Measurements from ENCODE around the gene EFNA3.
A peak's percentile ranks its signal among the peaks of the same experiment; 100 is the strongest.

Gene EFNA3

DNA sequence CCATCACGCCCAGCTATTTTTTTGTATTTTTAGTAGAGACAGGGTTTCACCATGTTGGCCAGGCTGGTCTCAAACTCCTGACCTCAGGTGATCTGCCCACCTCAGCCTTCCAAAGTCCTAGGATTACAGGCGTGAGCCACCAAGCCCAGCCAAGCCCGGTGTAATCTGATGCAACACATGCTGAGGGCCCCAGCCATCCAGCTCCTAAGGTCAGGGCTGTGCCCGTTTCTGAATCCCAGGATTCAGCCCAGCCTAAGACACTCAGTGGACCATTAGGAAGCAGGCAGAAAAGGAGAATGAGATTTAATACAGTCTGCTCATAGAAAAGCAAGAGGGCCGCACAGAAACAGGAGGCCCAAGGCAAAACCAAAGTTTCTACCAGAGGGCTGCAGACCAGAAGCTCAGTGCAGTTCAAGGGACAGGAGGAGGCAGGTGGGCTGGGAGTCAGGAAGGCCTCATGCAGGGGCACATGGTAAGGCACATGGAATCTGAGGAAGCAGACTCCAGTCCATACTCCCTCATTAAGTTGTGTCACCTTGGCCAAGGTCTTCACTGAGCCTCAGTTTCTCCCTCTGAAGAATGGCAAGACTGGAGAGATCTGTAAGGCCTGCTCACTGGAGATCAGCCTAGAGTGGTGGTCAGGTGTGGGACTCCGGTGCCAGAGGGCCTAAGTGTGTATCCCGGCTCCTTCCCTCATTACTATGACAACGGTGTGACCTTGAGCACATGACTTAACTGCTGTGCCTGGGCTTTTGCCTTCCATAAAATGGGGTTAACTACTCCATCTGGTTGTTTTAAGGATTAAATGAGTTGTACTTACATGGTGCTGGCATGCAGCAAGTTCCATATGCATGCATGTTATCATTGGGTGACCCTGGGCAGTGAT lies 29.9 kb upstream of the EFNA3 start:
- no peak for DNase-seq (ENCODE audit: low read depth in 1 of 2, low spot score in 1 of 2)

DNA sequence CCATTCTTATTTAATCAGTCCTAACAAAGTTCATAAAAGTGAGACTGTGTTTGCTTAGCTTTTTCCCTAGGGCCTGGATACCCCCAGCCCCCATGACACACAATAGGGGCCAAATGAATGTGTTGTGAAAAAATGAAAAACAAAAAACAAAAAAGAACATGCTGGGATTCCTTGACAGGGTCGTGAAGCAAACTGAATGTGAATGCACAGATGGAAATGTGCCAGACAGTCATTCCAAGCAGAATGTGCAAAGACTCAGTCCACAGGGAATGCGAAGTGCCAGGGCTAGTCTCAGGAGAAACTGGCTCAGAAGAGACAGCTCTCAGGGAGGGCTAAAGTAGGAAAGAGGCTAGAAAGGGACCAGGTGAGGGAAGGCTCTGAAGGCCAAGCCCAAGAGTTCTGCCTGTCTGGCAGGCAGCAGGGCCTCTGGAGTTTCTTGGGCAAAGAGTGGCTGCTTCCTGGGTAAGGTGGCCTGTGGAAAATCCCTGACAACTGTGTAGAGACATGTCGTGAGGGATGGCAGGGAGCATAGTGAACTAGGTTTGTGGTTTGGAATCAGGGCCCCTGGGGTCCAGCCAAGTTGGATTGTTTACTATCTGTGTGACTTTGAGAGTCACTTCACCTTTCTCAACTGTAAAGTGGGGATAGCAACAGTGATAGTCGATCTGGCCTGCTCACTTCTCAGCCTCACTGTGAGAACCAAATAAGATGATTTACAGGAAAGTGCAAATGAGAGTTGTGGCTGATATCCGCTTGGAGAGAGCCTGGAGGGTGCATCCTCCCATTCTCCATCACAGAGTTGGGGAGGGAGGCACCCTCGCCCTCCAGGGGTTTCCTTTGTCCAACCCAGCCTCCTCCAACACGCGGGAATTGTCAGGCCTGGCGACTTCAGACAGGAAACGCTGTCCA lies 28.7 kb upstream of the EFNA3 start:
- no peak for DNase-seq (ENCODE audit: low read depth in 1 of 2, low spot score in 1 of 2)

DNA sequence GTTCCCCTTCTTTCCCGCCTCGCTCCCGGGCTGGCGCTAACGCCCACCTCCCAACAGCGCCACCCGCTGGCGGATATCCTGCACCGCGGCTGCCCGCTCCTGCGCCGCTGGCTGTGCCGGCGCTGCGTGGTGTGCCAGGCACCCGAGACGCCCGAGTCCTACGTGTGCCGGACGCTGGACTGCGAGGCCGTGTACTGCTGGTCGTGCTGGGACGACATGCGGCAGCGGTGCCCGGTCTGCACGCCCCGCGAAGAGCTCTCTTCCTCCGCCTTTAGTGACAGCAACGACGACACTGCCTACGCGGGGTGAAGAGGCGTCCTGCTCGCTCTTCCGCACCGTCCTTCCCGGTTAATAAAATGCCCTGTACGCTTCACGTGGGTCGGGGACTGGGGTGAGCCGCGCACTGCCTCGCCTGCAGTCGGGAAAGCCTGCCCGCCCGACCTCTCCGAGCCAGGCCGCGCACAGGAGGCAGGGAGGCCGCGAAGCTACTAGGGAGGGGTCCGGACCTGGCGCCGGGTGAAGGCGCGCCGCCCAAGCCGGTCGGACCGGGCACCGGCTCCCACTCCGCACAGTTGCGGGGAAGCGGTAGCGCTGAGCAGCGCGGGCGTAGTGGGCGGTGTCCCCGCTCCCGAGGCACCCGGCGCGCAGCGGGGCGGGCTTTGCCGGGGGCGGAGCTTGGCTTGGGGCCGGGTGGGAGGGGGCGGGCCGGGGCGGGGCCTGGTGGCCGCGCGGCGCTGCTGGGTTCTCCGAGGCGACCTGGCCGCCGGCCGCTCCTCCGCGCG lies 27.9 kb upstream of the EFNA3 start, which contains the start of gene ADAM15:
TSS of gene ADAM15 (plus strand) at position 757 of the 782 bp plus-strand sequence. CDS start 71 bp downstream, outside the sequence.
- peak; percentile 62 to 72 for DNase-seq (ENCODE audit: low read depth in 1 of 2, low spot score in 1 of 2)

DNA sequence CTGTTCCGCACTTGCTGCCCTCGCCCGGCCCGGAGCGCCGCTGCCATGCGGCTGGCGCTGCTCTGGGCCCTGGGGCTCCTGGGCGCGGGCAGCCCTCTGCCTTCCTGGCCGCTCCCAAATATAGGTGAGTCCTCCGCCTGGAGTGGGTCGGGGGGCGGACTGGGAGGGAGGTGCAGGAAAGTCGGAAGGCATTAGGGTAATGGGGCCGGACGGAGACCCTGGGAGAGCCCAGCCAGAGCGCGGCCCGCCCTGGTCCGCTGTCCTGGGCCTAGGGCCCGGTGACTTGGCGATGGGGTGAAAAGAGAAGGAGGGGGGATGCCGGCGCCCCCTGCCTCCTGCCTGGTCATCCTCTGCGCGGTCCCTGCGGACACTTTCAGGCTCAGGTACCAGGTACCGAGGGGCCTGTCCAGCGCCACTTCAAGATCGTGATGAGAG lies 27.3 kb upstream of the EFNA3 start:
- no peak for DNase-seq (ENCODE audit: low read depth in 1 of 2, low spot score in 1 of 2)

DNA sequence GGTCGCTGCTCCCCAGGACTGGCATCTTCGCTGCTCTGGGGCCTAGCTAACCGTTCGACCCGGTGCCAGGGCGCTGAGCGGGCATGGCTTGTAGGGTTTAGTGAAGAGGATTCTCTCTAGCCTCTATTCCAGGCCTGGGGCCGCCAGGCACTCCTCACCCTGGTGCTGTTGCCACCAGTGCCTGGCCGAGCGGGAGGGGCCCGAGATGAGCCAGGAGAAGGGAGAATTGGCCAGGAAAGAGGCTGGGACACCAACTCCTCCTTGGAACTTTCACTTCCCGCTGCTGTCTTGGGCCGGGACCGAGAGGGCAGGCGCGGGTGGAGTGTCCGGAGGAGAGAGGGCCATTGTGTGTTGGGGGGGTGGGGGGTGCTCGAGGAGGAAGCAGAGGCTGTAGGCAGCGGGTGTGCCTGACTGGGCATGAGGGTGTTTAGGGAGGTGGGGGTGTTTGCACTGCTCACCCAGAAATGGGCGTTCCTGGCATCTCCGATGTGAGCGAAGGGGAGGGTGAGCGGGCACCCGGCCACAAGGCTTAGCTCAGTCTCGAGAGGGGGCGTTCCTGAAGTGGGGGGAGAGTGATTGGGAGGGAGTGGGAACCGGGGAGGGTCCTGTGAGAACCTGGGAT lies 26.7 kb upstream of the EFNA3 start:
- peak in 1 of 2 donors; percentile 20 for DNase-seq (ENCODE audit: low read depth in 1 of 2, low spot score in 1 of 2)

DNA sequence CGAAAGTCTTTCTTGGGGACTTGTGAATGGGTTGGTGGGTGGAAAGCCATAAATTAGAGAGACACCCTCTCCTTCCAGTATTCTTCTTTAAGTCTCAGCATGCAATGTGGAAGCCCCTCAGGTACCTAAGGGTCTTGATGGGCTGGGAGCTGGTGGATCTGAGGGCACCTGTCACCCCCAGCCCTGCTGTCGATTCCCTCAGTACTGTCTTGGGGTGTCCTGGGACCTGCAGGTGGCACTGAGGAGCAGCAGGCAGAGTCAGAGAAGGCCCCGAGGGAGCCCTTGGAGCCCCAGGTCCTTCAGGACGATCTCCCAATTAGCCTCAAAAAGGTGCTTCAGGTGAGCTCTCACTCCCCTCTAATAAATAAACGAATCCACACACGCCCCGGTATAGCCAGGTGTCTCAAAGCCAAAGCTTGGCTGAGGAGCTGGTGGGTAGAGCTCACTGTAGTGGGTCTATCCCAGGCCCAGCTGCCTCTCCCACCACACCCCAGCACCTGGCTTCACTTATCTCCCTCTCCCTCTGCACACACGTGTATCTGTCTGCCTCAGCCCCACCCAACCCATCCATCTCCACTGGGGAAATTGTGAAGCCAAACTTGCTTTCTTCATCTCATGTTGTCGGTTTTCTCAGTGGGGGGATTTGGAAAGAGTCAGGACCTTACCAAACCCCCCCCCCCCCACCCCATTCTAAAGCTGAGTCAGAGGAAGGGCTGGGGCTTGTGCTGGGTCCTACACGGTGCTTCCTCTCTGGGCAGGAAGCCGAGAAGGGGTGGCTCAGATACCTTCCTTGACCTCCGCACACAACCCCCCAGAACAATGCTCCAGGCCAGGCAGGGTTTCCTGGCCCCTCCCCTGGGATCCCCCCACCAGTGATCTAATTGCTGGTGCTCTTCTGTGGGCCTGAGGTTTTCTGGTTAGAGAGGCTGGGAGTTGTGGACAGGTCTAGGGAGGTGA lies 25.9 kb upstream of the EFNA3 start:
- no peak for DNase-seq (ENCODE audit: low read depth in 1 of 2, low spot score in 1 of 2)

DNA sequence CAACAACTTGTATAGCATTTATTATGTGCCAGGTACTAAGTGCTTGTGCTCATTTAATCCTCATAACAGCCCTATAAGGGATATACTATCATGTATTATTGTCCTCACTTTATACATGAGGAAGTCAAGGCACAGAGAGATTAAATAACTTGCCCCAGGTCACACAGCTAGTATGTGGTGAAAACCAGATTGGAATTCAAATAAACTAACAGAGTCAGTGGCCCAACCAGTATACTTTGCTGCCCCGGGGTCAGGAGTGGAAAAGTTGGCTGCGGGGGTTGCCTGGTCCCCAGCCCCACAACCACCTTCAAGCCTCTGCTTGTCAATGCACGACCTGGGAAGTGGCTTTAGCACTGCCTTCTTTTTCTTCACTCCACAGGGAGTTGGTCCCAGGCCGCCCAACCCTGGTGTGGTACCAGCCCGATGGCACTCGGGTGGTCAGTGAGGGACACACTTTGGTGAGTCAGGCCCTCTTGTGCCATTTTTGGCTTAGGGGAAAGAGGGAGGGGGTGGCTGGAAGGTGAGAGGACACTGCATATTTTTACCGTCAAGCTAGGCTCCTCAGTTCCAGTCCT lies 25.0 kb upstream of the EFNA3 start:
- DNase-seq (ENCODE audit: low read depth in 1 of 2, low spot score in 1 of 2), result no peak

DNA sequence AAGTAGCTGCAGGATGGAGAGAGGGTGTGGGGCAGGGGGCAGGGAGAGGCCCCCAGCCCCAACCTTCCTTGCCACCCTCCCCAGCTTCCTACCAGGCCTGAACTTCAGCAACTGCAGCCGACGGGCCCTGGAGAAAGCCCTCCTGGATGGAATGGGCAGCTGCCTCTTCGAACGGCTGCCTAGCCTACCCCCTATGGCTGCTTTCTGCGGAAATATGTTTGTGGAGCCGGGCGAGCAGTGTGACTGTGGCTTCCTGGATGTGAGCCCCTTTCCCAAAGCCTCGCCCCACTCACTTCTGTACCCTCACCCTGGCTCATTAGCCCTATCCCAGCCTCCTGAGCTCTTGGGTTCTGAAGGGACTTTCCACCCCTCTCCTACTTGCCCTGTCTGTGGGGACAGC lies 21.5 kb upstream of the EFNA3 start:
- DNase-seq (ENCODE audit: low read depth in 1 of 2, low spot score in 1 of 2), result no peak

DNA sequence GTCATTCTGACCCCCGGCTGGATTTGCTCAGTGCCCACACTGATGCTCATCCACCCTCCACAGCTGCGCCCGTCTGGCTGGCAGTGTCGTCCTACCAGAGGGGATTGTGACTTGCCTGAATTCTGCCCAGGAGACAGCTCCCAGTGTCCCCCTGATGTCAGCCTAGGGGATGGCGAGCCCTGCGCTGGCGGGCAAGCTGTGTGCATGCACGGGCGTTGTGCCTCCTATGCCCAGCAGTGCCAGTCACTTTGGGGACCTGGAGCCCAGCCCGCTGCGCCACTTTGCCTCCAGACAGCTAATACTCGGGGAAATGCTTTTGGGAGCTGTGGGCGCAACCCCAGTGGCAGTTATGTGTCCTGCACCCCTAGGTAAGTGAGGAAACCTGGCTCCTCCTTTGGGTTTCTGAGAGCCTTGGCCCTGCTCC lies 20.8 kb upstream of the EFNA3 start:
- DNase-seq (ENCODE audit: low read depth in 1 of 2, low spot score in 1 of 2), result no peak

DNA sequence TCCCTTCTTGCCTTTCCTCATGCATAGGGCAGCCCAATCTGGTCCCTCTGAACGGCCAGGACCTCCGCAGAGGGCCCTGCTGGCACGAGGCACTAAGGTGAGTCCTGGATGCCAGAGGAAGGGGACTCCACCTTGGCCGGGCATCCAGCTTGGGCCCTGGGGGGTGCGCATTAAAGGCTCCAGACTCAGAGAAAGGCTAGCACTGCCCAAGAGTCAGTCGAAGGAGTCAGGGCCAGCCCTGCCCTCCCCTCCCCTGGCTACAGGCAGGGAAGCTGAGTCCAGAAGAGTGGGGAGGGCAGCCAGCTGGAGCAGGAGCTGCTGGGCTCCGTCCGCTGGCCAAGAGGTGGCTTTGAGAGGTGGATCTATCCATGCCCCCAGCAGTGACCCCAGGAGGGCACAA lies 17.9 kb upstream of the EFNA3 start:
- no peak for DNase-seq (ENCODE audit: low read depth in 1 of 2, low spot score in 1 of 2)

DNA sequence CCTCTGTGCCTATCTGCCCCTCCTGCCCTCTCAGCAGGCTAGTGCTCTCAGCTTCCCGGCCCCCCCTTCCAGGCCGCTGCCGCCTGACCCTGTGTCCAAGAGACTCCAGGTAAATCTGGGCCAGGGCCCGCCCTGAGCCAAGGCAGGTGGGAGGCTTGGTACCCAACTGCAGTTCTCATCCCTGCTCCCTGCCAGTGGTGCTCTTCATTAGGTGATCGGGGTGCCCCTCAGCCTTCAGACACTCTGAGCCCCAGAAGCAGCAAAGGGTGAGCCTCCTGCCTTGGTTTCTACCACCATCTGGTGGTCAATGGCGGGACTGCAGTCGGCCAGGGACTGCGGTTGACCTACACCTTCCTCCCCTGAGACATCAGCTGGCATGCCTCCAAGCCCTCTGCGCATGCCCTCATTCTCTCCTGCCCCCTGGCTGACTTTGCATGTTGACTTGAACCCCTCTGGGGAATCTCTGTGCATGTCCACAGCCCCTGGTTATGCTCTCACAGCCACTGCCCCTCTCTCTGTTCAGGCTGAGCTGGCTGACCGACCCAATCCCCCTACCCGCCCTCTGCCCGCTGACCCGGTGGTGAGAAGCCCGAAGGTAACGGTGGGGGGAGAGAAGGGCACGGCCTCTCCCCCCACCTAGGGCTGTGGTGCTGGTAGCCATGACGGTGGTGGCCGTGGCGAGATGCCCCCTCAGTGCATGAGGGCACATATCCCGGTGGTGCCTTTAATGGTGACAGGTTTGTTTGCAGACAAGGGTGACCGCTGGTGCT lies 17.1 kb upstream of the EFNA3 start:
- peak; percentile 89 to 97 for DNase-seq (ENCODE audit: low read depth in 1 of 2, low spot score in 1 of 2)

DNA sequence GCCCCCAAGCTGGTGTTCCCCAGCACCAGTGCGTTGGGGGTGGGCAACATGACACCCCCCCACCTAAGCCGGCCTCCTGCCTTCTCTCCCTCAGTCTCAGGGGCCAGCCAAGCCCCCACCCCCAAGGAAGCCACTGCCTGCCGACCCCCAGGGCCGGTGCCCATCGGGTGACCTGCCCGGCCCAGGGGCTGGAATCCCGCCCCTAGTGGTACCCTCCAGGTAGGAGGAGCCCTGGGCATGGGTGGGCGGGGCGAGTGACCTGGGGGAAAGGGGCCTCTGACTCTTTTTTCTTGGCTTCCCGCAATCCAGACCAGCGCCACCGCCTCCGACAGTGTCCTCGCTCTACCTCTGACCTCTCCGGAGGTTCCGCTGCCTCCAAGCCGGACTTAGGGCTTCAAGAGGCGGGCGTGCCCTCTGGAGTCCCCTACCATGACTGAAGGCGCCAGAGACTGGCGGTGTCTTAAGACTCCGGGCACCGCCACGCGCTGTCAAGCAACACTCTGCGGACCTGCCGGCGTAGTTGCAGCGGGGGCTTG lies 16.4 kb upstream of the EFNA3 start:
- DNase-seq (ENCODE audit: low read depth in 1 of 2, low spot score in 1 of 2), result no peak

DNA sequence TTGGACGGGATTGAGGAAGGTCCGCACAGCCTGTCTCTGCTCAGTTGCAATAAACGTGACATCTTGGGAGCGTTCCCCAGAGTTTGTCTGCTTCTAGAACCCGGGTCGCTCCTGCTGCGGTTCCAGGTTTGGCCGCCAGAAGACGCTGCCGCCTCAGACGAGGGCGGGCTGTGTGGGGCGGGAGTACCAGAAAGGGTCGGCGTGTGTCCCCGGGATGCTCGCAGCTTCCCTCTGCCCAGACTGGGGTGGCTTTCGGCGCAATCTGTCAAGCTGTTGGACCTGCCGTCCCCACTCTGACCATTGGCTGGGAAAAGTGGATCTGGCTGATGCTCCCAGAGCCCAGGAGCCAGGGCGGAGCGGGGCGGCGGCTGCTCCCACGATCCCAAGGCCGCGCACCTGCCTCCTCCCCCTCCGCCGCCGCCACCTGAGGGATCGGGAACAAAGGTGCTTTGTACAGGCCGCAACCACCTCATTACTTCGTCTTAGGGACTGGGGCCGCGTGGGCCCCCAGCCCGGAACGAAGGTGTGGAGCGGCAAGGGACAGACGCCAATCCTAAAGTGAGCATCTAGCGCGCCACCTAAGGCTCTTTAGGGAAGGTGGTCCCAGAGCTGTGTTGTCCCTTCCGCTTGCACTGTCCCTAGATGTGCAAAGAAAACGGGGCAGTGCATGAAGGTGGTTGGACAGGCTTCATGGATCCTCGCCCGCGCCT lies 15.8 kb upstream of the EFNA3 start:
- peak in 1 of 2 donors; percentile 60 for DNase-seq (ENCODE audit: low read depth in 1 of 2, low spot score in 1 of 2)

DNA sequence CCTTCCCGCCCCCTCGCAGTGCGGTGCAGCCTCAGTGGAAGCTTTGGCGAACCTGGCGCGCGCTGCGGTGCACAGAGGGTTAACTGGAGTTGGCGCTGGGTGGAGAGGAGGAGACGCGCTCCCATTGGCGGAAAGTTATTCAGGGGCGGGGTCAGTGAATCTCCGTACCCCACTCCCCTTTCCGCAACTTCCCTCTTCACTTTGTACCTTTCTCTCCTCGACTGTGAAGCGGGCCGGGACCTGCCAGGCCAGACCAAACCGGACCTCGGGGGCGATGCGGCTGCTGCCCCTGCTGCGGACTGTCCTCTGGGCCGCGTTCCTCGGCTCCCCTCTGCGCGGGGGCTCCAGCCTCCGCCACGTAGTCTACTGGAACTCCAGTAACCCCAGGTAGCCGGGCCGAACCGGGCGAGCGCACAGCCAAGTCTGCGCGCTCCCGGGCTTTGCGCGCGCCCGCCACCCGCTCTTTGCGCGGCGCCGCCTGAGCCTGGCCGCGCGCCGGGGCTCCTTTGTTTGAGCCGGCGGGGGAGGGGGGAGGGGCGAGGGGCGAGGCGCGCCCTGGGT lies 15.0 kb upstream of the EFNA3 start, which contains the start of gene EFNA4:
TSS of gene EFNA4 (plus strand) at position 191 of the 561 bp plus-strand sequence. CDS start at position 275, 84 bp downstream.
- peak; percentile 62 to 69 for DNase-seq (ENCODE audit: low read depth in 1 of 2, low spot score in 1 of 2)

DNA sequence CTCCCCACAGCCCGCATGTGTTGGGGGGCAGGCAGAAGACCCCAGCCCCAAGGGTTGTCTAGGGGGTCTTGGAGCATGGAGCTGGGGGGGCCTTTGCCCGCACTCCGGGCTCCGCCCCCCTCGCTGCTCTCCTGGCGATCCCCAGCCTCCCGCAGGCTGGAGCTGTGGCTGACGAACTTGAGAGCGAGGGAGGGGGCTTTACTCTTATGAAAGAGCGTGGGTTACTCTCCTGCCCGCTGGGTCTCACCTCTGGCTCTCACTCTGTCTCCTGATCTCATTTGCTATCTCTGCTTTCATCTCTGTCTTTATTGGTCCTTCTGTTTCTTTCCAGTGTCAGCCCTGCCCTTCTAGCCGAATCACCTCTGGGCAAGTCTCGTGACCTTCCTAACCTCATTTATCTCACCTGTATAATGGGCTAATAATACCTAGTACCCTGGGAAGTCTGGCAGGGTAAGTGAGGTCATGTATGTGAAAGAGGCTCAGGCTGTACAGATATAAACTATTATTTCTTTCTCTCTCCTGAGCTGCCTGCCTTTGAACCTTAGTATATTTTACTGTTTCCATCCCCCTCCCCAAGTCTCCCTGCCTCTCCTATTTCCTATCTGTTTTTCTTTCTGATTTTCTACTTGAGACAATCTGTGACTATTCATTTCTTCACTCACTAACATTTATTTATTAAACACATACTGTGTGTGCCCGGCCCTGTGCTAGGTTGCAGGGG lies 14.4 kb upstream of the EFNA3 start:
- DNase-seq (ENCODE audit: low read depth in 1 of 2, low spot score in 1 of 2), result no peak

DNA sequence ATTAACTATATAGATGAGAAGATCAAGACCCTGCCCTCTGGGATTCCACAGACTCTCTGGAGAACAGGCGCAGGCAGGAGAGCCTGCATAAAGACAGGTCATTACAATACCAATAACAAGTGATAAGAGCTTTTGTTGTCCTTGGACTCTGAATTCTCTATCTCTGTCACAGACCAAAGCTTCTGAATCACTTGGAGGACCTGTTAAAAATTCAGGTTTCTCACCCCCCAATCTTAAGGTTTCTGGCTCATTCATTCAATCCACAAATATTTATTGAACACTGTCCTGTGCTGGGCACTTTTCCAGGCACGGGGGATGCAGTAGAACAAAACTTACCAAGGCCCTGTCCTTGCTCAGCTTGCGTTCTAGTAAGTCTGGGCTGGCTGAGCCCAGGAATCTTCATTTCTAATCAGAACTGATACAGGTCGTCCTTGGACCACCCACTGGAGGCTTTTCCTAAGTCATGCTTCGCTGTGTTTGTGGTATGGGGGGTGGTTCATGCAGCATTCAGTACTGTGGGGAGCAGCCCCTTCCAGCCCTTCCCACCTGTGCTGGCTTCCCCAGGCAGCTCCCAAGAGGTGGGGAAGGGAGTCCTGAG lies 13.7 kb upstream of the EFNA3 start:
- DNase-seq (ENCODE audit: low read depth in 1 of 2, low spot score in 1 of 2), result no peak

Data from activated T-helper 1 cell treated with anti-CD3 and anti-CD28 coated beads, Interleukin-2, amount 50 U/mL, for 16 hours (primary cell).